Trophoblast cell (in vitro differentiated cells and primary cell): Measurements from ENCODE around the gene ZBED4.

Source experiments
- DNase-seq, 2 donors: peaks; one replicate each; pipeline ENCODE4 v3.0.0-alpha.2; 2016
- H2AFZ ChIP-seq: 2 replicates; pipeline ENCODE4 v1.6.1; 2013; ENCODE audit warnings: low read length, moderate library complexity, mild to moderate bottlenecking; ENCODE audit not compliant: insufficient read depth, poor library complexity
- H2AK5ac ChIP-seq: 2 replicates; pipeline ENCODE4 v1.6.1; 2013; ENCODE audit warnings: mild to moderate bottlenecking, low read length
- H2BK120ac ChIP-seq: 2 replicates; pipeline ENCODE4 v1.6.1; 2013; ENCODE audit warnings: low read length, mild to moderate bottlenecking, moderate library complexity; ENCODE audit not compliant: insufficient read depth, poor library complexity
- H2BK12ac ChIP-seq: 2 replicates; pipeline ENCODE4 v1.6.1; 2013; ENCODE audit warnings: mild to moderate bottlenecking, low read length, moderate library complexity
- H2BK5ac ChIP-seq: 2 replicates; pipeline ENCODE4 v1.6.1; 2013; ENCODE audit warnings: low read length, low read depth, moderate library complexity, mild to moderate bottlenecking; ENCODE audit not compliant: poor library complexity
- H3K14ac ChIP-seq: 2 replicates; pipeline ENCODE4 v1.6.1; 2013; ENCODE audit warnings: mild to moderate bottlenecking, low read length
- H3K18ac ChIP-seq: 2 replicates; pipeline ENCODE4 v1.6.1; 2013; ENCODE audit warnings: mild to moderate bottlenecking, low read length
- H3K23ac ChIP-seq: 2 replicates; pipeline ENCODE4 v1.6.1; 2013; ENCODE audit warnings: low read length
- H3K27ac ChIP-seq: 2 replicates; pipeline ENCODE4 v1.5.1; 2013; ENCODE audit warnings: low read depth, mild to moderate bottlenecking, inconsistent platforms, low read length, moderate library complexity
- H3K27me3 ChIP-seq: 2 replicates; pipeline ENCODE4 v1.6.1; 2013; ENCODE audit warnings: inconsistent platforms, mild to moderate bottlenecking, low read length, moderate library complexity; ENCODE audit not compliant: insufficient read depth
- H3K36me3 ChIP-seq, 2 experiments: 1 replicate in 1 of 2; 2 replicates in 1 of 2; pipeline ENCODE4 v1.6.1; 2013; ENCODE audit warnings: low read length in 2 of 2, mild to moderate bottlenecking in 2 of 2, moderate library complexity in 1 of 2; ENCODE audit not compliant: insufficient read depth in 2 of 2, control insufficient read depth in 1 of 2
- H3K4ac ChIP-seq: 2 replicates; pipeline ENCODE4 v1.6.1; 2013; ENCODE audit warnings: low read depth, mild to moderate bottlenecking, low read length, moderate library complexity
- H3K4me1 ChIP-seq, 2 experiments: 1 replicate in 1 of 2; 2 replicates in 1 of 2; pipeline ENCODE4 v1.6.1; 2013; ENCODE audit warnings: low read length in 2 of 2, mild to moderate bottlenecking in 2 of 2, moderate library complexity in 1 of 2; ENCODE audit not compliant: insufficient read depth in 2 of 2, control insufficient read depth in 1 of 2
- H3K4me2 ChIP-seq: 2 replicates; pipeline ENCODE4 v1.6.1; 2013; ENCODE audit warnings: inconsistent platforms, mild to moderate bottlenecking, low read length, moderate library complexity
- H3K4me3 ChIP-seq: 2 replicates; pipeline ENCODE4 v1.5.1; 2013; ENCODE audit warnings: mild to moderate bottlenecking, low read depth, low read length, inconsistent platforms
- H3K79me1 ChIP-seq: one replicate; pipeline ENCODE4 v1.6.1; 2013; ENCODE audit warnings: low read length
- H3K79me2 ChIP-seq: 2 replicates; pipeline ENCODE4 v1.6.1; 2013; ENCODE audit warnings: low read length, mild to moderate bottlenecking; ENCODE audit not compliant: control insufficient read depth, insufficient read depth, poor library complexity
- H3K9ac ChIP-seq: 2 replicates; pipeline ENCODE4 v1.6.1; 2013; ENCODE audit warnings: mild to moderate bottlenecking, low read length
- H3K9me3 ChIP-seq: 2 replicates; pipeline ENCODE4 v1.6.1; 2013; ENCODE audit warnings: low read depth, mild to moderate bottlenecking, control low read depth, inconsistent platforms, low read length; ENCODE audit not compliant: insufficient read depth
- H4K12ac ChIP-seq: 2 replicates; pipeline ENCODE4 v1.6.1; 2013; ENCODE audit warnings: low read depth, mild to moderate bottlenecking, low read length, moderate library complexity
- H4K8ac ChIP-seq: 2 replicates; pipeline ENCODE4 v1.6.1; 2013; ENCODE audit warnings: low read depth, mild to moderate bottlenecking, low read length, moderate library complexity
- H4K91ac ChIP-seq: one replicate; pipeline ENCODE4 v1.6.1; 2013; ENCODE audit warnings: low read depth, mild to moderate bottlenecking, low read length, moderate library complexity
- WGBS: extraction: QIAGEN DNeasy Blood & Tissue Kit; methylation state at CpG from one replicate; pipeline ENCODE4 v1.1.7; 2013; ENCODE audit warnings: missing lambda C conversion rate; ENCODE audit not compliant: insufficient read length, insufficient coverage; ENCODE audit errors: extremely low coverage; 5-methylcytosine and 5-hydroxymethylcytosine counted together

Gene ZBED4

GRCh38 chr22:49934160-49934890, 80.7 kb downstream of the ZBED4 start:
- H2BK12ac ChIP-seq, result no peak overlapping the region
- H3K79me1 ChIP-seq, result peaks cover 8% of the 10 kb centered on the region
- peak overlapping the region; percentile 32 for H4K91ac ChIP-seq
- H3K27ac ChIP-seq, result no peak overlapping the region
- no peaks in the 10 kb centered on the region for H3K27me3 ChIP-seq
- H3K9me3 ChIP-seq, result no peaks in the 10 kb centered on the region
- no peak overlapping the region for H3K14ac ChIP-seq
- no peak for DNase-seq
- no peak overlapping the region for H3K4me3 ChIP-seq
- no peak overlapping the region for H2BK5ac ChIP-seq
- H2BK120ac ChIP-seq, result no peak overlapping the region
- no peak overlapping the region for H4K8ac ChIP-seq
- no peak overlapping the region for H2AK5ac ChIP-seq
- H3K4me1 ChIP-seq, result peaks cover 7 to 14% of the 10 kb centered on the region in 2 experiments
- no peak overlapping the region for H3K18ac ChIP-seq
- no peaks in the 10 kb centered on the region for H3K36me3 ChIP-seq
- no peak overlapping the region for H3K9ac ChIP-seq
- H3K4me2 ChIP-seq, result no peak overlapping the region
- no peak overlapping the region for H3K23ac ChIP-seq
- no peaks in the 10 kb centered on the region for H3K79me2 ChIP-seq
- peak overlapping the region; percentile 12 for H3K4ac ChIP-seq
- no CpG with 5 or more reads among the region's 24 CpGs for WGBS
- no peak overlapping the region for H4K12ac ChIP-seq
- H2AFZ ChIP-seq, result no peak overlapping the region

- Histone ChIP-seq H3K36me3 (no peaks in the 10 kb centered on the region), H4K12ac (no peak overlapping the region), H3K18ac (no peak overlapping the region), H3K79me1 (peaks cover 8% of the 10 kb centered on the region), H3K23ac (no peak overlapping the region), H3K27ac (no peak overlapping the region), H3K27me3 (no peaks in the 10 kb centered on the region), H4K91ac (peak overlapping the region; percentile 32), H2AK5ac (peak overlapping the region; percentile 82), H4K8ac (peak overlapping the region; percentile 20), H3K9me3 (no peaks in the 10 kb centered on the region), H3K79me2 (no peaks in the 10 kb centered on the region), H2BK120ac (no peak overlapping the region), H3K4ac (peak overlapping the region; percentile 12), H3K4me2 (no peak overlapping the region), H2AFZ (no peak overlapping the region), H3K9ac (no peak overlapping the region), H2BK5ac (no peak overlapping the region), H3K4me1 (peaks cover 7 to 14% of the 10 kb centered on the region in 2 experiments), H3K4me3 (no peak overlapping the region), H3K14ac (peak overlapping the region; percentile 36), H2BK12ac (peak overlapping the region; percentile 23)
- no CpG with 5 or more reads among the region's 56 CpGs for WGBS
- no peak for DNase-seq
These were observed 81.4 kb downstream of the ZBED4 start for GRCh38 chr22:49934891-49935557.

GRCh38 chr22:49935561-49935960, 81.9 kb downstream of the ZBED4 start:
- Histone ChIP-seq H3K14ac (no peak overlapping the region), H3K4ac (no peak overlapping the region), H3K9ac (no peak overlapping the region), H2AFZ (no peak overlapping the region), H3K36me3 (no peaks in the 10 kb centered on the region), H3K4me1 (peaks cover 7 to 14% of the 10 kb centered on the region in 2 experiments), H2BK120ac (no peak overlapping the region), H2AK5ac (no peak overlapping the region), H3K4me2 (no peak overlapping the region), H2BK12ac (no peak overlapping the region), H3K4me3 (no peak overlapping the region), H3K23ac (no peak overlapping the region), H3K79me2 (no peaks in the 10 kb centered on the region), H2BK5ac (no peak overlapping the region), H3K27me3 (no peaks in the 10 kb centered on the region), H3K18ac (no peak overlapping the region), H3K27ac (no peak overlapping the region), H3K79me1 (peaks cover 8% of the 10 kb centered on the region), H4K91ac (no peak overlapping the region), H3K9me3 (no peaks in the 10 kb centered on the region), H4K8ac (no peak overlapping the region), H4K12ac (no peak overlapping the region)
- no peak for DNase-seq
- no CpG with 5 or more reads among the region's 16 CpGs for WGBS

GRCh38 chr22:49936018-49936972, 82.7 kb downstream of the ZBED4 start:
- WGBS, result no CpG with 5 or more reads among the region's 52 CpGs
- Histone ChIP-seq H3K23ac (no peak overlapping the region), H3K4me3 (no peak overlapping the region)

More at GRCh38 chr22:49936018-49936972, 82.7 kb downstream of the ZBED4 start:
- Histone ChIP-seq H4K91ac (peak overlapping the region; percentile 71), H3K14ac (no peak overlapping the region), H3K4me2 (peak overlapping the region; percentile 44), H3K9ac (no peak overlapping the region), H4K12ac (no peak overlapping the region), H4K8ac (peak overlapping the region; percentile 21), H2BK120ac (no peak overlapping the region), H3K27ac (no peak overlapping the region), H3K79me2 (no peaks in the 10 kb centered on the region), H2AFZ (no peak overlapping the region), H2BK12ac (peak overlapping the region; percentile 26), H3K4me1 (peaks cover 7 to 14% of the 10 kb centered on the region in 2 experiments), H2AK5ac (peak overlapping the region; percentile 60), H3K9me3 (no peaks in the 10 kb centered on the region), H3K4ac (no peak overlapping the region), H2BK5ac (no peak overlapping the region), H3K79me1 (peaks cover 8% of the 10 kb centered on the region), H3K18ac (no peak overlapping the region), H3K36me3 (no peaks in the 10 kb centered on the region), H3K27me3 (no peaks in the 10 kb centered on the region)
- peak; percentile 71 to 77 for DNase-seq
